GM19468 (cell line): ENCODE measurements around the gene ICAM1.
A peak's percentile ranks its signal among the peaks of the same experiment; 100 is the strongest.
"Not testable (repeated sequence)": the region's sequence is repeated elsewhere in the genome, so short reads cannot be mapped to it uniquely, and the experiment has no call there.

ENCODE experiments used
- ATAC-seq: cut with Tn5 transposase; IDR thresholded peaks from one replicate; pipeline ENCODE4 v1.9.1; 2021; ENCODE audit warnings: mild to moderate bottlenecking, moderate library complexity, moderate number of reproducible peaks; ENCODE audit not compliant: unreplicated experiment; ENCODE audit errors: extremely low read depth

The ICAM1 gene

DNA sequence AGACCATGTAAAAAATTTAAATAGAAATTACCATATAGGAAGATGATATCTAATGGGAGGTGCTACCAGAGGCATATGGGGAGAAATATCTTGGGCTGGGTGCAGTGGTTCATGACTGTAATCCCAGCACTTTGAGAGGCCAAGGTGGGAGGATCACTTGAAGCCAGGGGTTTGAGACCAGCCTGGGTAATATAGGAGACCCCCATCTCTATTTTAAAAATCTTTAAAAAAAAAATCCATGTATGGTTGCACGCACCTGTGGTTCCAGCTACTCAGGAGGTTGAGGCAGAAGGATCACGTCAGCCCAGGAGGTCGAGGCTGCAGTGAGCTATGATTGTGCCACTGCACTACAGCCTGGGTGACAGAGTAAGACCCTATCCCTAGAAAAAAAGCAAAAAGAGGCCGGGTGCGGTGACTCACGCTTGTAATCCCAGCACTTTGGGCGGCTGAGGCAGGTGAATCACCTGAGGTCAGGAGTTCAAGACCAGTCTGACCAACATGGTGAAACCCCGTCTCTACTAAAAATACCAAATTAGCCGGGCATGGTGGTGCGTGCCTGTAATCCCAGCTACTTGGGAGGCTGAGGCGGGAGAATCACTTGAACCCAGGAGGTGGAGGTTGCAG is 29.0 kb upstream of the ICAM1 start:
- ATAC-seq: not testable (repeated sequence)

DNA sequence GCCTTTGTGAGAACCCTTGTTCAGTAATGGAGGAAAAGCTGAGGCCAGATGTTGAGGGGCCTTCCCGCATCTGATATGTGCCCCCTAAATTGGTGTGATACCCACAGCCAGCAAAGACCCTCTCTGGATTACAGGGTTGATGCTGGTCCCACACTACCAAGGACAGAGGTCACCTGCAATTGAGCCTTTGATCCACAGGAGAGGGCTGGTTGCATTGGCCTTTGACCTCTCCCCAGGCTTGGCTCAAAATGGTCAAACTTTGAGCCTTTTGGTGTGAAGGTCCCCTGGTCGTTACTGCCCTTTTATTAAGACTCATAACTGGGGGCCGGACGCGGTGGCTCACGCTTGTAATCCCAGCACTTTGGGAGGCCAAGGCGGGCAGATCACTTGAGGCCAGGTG is 27.3 kb upstream of the ICAM1 start:
- no peak for ATAC-seq

DNA sequence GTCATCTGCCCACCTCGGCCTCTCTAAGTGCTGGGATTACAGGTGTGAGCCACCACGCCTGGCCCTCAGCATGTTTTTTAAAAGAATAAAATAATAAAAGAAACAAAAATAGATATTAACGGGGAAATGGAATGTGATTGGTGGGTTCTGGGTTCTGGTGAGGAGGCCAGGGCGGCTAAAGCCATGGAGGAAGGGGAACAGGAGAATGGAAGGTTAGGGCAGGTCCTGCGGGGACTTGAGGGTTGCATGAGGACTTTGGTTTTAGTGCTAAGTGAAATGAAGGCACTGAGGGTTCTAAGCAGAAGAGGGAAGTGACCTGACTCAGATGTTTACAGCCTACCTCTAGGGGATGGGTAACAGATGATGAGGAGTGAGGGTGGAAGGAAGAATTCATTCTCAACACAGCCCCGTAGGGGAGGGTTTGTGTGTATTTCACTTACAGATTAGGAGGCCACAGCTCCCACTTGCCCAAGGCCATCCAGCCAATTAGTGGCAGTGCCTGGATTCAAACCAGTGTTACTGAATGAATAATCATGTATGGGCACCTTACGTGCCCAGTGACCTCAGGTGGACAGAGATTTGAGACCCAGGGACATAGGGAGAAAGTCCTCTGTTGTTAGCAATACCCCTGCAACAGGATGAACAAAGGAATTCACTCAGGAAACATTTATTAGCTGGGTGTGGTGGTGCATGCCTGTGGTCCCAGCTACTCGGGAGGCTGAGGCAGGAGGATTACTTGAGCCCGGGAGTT is 25.6 kb upstream of the ICAM1 start:
- ATAC-seq: no peak

DNA sequence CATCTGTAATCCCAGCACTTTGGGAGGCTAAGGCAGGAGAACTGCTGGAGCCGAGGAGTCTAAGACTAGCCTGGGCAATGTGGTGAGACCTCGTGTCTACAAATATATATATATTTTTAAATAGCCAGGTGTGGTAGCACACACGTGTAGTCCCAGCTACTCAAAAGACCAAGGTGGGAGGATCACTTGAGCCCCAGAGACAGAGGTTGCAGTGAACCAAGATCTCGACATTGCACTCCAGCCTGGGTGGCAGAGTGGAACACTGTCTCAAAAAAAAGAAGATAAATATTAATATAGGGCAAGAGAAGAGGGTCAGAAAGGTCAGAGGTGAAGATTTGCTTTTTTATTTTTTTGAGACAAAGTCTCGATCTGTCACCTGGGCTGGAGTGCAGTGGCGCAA is 24.4 kb upstream of the ICAM1 start:
- no peak for ATAC-seq

DNA sequence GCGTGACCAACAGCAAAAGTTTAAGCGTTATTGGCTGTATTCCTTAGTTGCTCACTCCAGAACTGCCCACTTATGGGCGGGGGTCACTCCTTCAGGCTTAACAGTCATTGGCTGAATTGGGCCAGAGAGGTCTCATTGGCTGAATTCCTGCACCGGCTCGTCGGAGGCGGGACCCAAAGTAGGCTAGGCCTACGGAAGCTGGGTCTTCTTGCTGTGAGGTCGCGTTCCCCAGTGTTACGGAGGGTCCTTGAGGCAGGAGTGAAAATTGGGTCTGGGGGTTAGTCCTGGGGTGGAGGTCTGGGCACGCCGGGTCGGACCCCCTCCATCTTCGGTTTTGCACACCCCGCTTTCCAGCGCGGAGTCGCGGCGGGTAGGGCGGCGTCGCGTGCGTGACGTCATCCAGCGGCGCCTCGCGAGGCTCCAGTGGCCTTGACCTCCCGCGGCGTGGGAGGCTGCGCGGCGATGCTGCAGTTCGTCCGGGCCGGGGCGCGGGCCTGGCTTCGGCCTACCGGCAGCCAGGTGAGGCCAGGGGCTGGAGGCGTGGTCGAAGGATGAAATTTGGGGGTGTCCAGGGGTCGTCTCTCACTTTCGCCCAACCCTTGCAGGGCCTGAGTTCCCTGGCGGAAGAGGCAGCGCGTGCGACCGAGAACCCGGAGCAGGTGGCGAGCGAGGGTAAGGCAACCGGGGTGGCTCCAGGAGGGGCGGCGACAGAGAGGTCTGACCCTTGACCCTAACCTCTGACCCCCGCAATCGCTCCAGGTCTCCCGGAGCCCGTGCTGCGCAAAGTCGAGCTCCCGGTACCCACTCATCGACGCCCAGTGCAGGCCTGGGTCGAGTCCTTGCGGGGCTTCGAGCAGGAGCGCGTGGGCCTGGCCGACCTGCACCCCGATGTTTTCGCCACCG is 18.9 kb upstream of the ICAM1 start, which contains the start of gene MRPL4:
Gene MRPL4 (plus strand): TSS at position 423 of the 903 bp plus-strand sequence. CDS start 40 bp downstream, at position 463.
- peak; percentile 69 for ATAC-seq

DNA sequence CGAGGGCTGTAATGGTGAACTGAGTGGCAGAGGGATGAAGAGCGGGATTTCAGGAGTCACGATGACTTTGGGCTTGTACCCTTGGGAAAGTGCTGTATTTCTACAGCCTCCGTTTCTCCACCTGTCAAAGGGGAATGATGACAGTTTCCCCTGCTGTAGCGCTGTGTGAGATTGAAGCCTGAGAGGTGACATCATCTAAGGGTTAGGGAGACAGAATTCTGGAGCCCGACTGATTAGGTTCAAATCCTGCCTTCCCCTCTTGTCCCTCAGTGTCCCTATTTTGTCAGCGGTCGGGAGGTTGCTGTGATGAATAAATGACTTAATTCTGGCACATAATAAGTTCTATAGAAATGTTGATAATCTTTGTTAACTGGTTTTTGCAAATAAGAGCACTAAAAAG is 18.2 kb upstream of the ICAM1 start:
- no peak for ATAC-seq

DNA sequence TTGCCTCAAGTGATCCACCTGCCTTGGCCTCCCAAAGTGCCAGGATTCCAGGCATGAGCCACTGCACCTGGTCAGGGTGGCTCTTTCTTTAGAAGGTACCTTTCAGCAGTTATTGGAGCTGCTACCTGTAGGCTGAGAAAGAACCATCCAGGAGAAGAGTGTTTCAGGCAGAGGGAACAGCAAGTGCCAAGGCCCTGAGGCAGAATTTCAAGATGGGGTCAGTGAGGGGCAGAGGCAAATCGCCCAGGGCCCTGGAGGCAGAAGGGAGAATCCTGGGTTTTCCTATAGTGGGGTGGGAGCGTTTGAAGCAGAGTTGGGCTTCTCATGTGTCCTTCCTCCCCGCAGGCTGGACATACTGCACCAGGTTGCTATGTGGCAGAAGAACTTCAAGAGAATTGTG is 16.7 kb upstream of the ICAM1 start:
- ATAC-seq: no peak

DNA sequence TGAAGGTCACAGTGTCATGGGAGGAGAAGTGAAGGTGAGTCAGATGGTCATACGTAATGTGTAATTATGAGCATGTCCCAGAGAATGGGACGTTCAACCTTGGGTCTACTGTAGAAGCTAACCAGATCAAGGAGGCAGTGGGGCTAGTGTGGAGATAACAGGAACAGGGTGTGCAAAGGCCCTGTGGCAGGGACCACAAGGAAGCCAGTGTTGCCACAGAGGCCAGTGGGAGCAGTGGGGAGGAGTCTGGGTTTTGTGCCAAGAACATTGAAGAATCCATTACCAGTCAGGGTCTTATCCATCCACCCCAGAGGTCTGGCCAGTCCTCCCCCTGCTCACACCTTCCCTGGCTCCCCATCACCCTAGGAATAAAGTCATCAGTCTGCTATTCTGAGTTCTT is 15.6 kb upstream of the ICAM1 start:
- no peak for ATAC-seq

DNA sequence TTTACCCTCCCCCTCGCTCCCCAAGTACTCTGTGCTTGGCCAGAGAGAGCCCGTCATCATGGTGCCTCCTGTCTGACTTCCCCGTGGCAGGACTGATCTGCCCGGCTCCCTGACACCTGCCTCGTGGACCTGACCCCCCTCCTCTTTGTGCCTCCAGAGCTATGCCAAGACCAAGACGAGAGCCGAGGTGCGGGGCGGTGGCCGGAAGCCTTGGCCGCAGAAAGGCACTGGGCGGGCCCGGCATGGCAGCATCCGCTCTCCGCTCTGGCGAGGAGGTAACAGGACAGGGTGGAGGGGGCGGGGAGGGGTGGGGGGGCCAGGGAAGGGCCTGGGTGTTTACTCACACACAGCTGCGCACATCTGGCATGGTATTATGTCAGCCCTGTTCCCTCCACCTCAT is 14.4 kb upstream of the ICAM1 start:
- ATAC-seq: no peak

DNA sequence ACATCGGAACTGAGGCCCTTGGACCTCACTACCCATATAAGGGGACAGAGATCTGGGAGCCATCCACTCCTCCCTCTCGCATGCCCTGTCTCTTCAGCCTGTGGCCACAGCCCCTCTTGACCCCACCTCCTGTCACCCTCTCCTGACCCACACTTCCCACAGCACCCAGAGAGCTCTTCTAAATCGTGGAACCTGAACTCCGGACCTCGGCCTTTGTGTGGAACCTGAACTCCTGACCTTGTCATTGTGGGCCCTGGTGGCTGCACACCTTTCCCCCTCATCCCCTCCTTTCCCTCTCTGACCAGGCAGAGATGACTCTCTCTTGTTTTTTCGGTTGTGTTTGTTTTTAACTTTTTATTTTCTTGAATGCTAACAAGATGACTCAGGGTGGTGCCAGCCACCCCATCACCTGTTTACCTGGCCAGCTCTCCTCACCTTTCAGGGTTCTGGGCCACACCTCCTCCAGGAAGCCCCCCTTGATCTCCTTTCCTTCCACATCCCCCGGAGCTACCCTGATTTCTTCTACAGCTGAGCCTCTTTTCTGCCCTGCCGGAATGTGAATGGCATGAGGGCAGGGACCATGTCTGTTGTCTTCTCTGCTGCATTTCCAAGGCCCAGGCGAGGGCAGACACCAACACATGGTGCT is 13.8 kb upstream of the ICAM1 start:
- no peak for ATAC-seq

DNA sequence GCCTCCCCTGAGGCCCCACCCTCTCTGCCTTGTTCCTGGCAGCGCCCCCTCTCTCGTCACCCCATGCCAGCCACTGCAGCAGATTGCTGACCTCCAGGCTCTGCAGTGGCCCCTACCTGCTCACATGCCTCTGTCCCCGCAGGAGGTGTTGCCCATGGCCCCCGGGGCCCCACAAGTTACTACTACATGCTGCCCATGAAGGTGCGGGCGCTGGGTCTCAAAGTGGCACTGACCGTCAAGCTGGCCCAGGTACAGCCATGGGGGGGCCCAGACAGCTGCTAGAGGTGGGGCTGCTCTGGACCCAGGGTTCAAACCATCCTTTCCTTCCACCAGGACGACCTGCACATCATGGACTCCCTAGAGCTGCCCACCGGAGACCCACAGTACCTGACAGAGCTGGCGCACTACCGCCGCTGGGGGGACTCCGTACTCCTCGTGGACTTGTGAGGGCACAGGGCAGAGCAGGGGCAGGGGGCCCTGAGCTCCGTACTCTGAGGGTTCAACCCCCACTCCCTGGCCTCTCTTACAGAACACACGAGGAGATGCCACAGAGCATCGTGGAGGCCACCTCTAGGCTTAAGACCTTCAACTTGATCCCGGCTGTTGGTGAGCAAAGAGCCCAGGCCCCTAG is 12.7 kb upstream of the ICAM1 start:
- no peak for ATAC-seq

DNA sequence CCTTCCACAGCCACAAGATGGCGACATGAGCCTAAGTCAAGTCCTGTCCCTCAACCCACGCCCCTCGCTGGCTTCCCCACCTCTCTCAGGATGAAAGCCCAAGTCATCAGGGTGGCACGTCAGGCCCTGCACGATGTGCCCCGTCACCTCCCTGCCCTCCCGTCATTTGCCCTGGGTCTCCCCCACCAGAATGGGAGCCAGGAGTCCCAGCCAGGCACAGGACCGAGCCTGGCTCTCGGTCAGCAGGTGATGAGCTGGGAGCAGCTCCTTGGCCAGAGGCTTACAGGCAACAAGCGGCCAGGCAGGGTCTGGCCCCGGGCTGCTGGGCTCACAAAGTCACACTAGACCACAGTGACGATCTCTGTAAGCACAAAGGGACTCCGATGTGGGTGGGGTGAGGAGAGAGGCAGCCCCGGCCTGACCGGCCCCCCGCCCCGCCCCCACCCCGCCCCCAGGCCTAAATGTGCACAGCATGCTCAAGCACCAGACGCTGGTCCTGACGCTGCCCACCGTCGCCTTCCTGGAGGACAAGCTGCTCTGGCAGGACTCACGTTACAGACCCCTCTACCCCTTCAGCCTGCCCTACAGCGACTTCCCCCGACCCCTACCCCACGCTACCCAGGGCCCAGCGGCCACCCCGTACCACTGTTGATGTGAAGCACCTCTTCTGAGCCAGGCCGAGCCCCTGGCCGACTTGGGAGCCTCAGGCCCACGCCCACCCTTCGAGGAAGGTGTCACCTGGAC is 11.6 kb upstream of the ICAM1 start:
- no peak for ATAC-seq

DNA sequence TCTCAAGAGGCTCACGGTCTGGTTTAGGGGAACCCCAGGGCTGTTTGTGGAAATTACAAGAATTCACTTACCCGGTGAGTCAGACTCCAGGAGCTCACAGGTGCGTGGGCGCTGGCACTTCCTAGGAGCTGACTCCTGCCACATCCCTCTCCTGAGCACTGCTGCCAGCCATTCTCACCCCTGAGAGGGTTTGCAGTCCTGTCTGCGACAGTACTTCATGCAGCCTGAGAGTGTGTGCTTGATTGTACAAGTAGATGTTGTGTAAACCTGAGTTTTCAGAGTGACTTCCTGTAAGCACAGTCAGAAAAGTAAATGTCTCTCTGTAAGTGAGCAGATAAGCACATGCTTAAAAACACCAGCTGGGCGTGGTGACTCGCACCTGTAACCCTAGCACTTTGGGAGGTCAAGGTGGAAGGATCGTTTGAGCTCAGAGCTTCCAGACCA is 10.8 kb upstream of the ICAM1 start:
- ATAC-seq: no peak

DNA sequence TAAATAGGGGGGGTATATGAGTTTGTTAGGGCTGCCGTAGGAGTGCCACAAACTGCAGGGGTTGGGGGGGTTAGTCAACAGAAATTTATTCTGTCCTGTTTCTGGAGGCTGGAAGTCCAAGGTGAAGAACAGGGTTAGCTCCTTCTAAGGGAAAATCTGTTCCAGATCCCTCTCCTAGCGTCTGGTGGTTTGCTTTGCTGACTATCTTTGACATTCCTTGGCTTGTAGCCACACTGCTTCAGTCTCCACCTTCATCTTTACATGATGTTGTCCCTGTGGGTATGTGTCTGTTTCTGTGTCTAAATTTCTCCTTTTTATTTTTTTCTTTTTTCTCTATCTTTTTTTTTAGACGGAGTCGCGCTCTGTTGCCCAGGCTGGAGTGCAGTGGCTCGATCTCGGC is 8.1 kb upstream of the ICAM1 start:
- no peak for ATAC-seq

DNA sequence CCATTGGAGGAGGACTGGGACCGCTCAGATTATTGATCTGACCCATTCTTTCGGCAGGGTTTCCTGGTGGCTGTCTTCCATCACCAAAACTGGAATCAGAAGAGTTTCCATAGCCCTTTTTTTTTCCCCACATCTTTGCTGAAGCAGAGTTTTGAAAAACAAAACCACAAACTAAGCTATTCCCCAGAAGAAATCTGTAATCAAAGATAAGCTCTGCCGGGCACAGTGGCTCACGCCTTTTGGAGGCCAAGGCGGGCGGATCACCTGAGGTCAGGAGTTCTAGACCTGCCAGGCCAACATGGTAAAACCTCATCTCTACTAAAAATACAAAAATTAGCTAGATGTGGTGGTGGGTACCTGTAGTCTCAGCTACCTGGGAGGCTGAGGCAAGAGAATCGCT is 4.2 kb upstream of the ICAM1 start:
- no peak for ATAC-seq

DNA sequence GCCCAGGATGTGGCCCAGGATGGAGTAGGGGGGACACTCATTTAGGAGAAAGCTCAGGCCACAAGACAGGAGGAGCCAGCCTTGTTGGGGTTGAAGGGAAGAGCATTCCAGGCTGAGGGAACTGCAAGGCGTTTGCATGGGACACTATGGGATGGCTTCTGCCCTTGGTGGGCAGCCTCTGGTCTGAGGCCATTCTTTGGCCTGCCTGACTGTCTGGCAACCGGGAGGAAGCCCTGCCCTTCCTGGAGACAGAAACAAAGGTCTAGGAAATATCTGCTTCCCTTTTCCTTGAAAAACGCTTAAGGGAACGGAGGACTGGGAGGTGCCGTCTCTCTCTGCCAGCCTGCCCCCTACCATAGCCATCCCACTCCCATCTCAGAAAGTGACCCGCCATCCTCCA is 2.8 kb upstream of the ICAM1 start:
- ATAC-seq: no peak

DNA sequence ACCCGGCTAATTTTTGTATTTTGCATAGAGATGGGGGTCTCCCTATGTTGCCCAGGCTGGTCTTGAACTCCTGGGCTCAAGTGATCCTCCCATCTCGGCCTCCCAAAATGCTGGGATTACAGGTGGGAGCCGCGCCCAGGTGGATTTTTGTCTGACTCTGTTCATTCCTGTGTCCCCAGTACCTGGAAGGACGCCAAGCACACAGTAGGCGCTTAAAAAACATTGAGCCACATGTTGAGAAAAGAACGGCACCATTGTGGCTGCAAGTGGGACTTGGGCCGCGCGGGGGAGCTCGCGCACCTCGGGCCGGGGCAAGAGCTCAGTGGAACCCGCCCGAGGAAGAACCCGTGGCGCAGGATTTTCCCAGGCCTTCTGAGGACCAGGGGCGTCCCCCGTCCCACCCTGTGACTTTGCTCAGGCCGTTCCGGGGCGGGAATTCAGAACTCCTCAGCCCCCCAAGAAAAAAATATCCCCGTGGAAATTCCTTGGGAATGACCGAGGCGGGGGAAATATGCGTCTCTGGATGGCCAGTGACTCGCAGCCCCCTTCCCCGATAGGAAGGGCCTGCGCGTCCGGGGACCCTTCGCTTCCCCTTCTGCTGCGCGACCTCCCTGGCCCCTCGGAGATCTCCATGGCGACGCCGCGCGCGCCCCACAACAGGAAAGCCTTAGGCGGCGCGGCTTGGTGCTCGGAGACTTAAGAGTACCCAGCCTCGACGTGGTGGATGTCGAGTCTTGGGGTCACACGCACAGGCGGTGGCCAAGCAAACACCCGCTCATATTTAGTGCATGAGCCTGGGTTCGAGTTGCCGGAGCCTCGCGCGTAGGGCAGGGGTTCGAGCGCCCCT is 1.4 kb upstream of the ICAM1 start:
- ATAC-seq: no peak

DNA sequence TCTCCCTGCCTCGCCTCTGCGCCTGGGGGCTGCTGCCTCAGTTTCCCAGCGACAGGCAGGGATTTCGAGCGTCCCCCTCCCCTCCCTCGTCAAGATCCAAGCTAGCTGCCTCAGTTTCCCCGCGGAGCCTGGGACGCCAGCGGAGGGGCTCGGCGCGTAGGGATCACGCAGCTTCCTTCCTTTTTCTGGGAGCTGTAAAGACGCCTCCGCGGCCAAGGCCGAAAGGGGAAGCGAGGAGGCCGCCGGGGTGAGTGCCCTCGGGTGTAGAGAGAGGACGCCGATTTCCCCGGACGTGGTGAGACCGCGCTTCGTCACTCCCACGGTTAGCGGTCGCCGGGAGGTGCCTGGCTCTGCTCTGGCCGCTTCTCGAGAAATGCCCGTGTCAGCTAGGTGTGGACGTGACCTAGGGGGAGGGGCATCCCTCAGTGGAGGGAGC is 722 bp upstream of the ICAM1 start:
- ATAC-seq: no peak
